Osteoblast (primary cell): ENCODE measurements around the gene RNLS. TPM values are rescaled to one million over a fixed set of nuclear protein-coding genes. Genes with fewer than 3 reads are reported as not detected.

Experiments
- DNase-seq: peaks from one replicate; pipeline ENCODE4 v3.0.0; 2011; ENCODE audit warnings: low spot score, mixed read lengths; ENCODE audit not compliant: insufficient read length; ENCODE audit errors: missing footprints
- H2AFZ ChIP-seq: 2 replicates; pipeline ENCODE4 v1.6.0; 2011; ENCODE audit warnings: mild to moderate bottlenecking, low read length
- H3K27ac ChIP-seq: 2 replicates; pipeline ENCODE4 v1.5.1; 2011; ENCODE audit warnings: mild to moderate bottlenecking, low read depth, low read length, moderate library complexity
- H3K27me3 ChIP-seq: 2 replicates; pipeline ENCODE4 v1.6.0; 2012; ENCODE audit warnings: mild to moderate bottlenecking, control low read depth, inconsistent platforms, low read length, moderate library complexity; ENCODE audit not compliant: insufficient read depth
- H3K36me3 ChIP-seq: 2 replicates; pipeline ENCODE4 v1.5.1; 2011; ENCODE audit warnings: mild to moderate bottlenecking, low read length, control low read depth, moderate library complexity; ENCODE audit not compliant: insufficient read depth
- H3K4me1 ChIP-seq: 2 replicates; pipeline ENCODE4 v1.5.1; 2011; ENCODE audit warnings: mild to moderate bottlenecking, low read length, control low read depth, moderate library complexity; ENCODE audit not compliant: insufficient read depth
- H3K4me2 ChIP-seq: 2 replicates; pipeline ENCODE4 v1.6.0; 2011; ENCODE audit warnings: mild to moderate bottlenecking, low read length; ENCODE audit not compliant: insufficient read depth
- H3K4me3 ChIP-seq: fragments of 200-600 bp; sonication (generic); 3 replicates; pipeline ENCODE4 v1.5.1; 2012; ENCODE audit warnings: mild to moderate bottlenecking, low read length, inconsistent platforms; ENCODE audit not compliant: insufficient read depth
- H3K79me2 ChIP-seq: 2 replicates; pipeline ENCODE4 v1.6.0; 2012; ENCODE audit warnings: mild to moderate bottlenecking, low read length, control low read depth, inconsistent platforms; ENCODE audit not compliant: insufficient read depth
- H3K9me3 ChIP-seq: 2 replicates; pipeline ENCODE4 v1.5.1; 2011; ENCODE audit warnings: low read depth, low read length, control low read depth
- H4K20me1 ChIP-seq: 2 replicates; pipeline ENCODE4 v1.6.0; 2012; ENCODE audit warnings: mild to moderate bottlenecking, low read length, control low read depth; ENCODE audit not compliant: insufficient read depth
- total RNA-seq: library from RNA; depleted of rRNA; stranded (reverse); fragments of >200 nt; gene quantifications from 2 replicates; pipeline ENCODE4 v1.2.3, GENCODE V29; 2012
- TF ChIP-seq, protein P1 (sequence below): IDR thresholded peaks from 2 replicates; pipeline ENCODE4 v1.5.1; 2011; ENCODE audit warnings: mild to moderate bottlenecking, low read depth, low read length, moderate library complexity; ENCODE audit errors: extremely low read depth

RNLS gene
- total RNA-seq, 1 donor, result 22.4 TPM

DNA sequence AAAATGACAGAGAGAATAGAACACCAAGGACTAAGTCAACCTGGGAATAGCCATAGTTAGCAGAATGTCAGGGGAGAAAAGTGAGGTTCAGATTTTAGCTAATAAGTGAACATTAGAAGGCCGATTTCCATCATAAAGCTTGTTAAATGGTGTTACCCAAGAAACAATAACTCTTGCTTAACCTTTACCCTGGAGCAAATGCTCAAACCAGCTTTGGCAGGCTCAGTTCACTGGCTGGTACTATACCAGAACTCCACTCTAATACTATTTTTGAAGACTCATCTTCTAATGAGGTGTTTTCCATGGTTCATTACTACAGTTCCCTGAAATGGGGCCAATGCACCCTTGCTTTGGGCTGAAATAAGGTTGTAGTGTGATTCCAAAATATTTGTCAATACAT, 61.3 kb downstream of the RNLS start:
- Histone ChIP-seq H3K9me3 (no peaks in the 10 kb centered on the region), H3K36me3 (no peaks in the 10 kb centered on the region), H3K4me2 (no peak overlapping the region), H3K27me3 (no peaks in the 10 kb centered on the region), H3K4me1 (peaks cover 18% of the 10 kb centered on the region), H4K20me1 (no peaks in the 10 kb centered on the region), H3K4me3 (no peak overlapping the region), H3K27ac (no peak overlapping the region), H2AFZ (no peak overlapping the region), H3K79me2 (no peaks in the 10 kb centered on the region)
- TF ChIP-seq, protein P1, sequence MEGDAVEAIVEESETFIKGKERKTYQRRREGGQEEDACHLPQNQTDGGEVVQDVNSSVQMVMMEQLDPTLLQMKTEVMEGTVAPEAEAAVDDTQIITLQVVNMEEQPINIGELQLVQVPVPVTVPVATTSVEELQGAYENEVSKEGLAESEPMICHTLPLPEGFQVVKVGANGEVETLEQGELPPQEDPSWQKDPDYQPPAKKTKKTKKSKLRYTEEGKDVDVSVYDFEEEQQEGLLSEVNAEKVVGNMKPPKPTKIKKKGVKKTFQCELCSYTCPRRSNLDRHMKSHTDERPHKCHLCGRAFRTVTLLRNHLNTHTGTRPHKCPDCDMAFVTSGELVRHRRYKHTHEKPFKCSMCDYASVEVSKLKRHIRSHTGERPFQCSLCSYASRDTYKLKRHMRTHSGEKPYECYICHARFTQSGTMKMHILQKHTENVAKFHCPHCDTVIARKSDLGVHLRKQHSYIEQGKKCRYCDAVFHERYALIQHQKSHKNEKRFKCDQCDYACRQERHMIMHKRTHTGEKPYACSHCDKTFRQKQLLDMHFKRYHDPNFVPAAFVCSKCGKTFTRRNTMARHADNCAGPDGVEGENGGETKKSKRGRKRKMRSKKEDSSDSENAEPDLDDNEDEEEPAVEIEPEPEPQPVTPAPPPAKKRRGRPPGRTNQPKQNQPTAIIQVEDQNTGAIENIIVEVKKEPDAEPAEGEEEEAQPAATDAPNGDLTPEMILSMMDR, result no peak
- DNase-seq, result no peak

DNA sequence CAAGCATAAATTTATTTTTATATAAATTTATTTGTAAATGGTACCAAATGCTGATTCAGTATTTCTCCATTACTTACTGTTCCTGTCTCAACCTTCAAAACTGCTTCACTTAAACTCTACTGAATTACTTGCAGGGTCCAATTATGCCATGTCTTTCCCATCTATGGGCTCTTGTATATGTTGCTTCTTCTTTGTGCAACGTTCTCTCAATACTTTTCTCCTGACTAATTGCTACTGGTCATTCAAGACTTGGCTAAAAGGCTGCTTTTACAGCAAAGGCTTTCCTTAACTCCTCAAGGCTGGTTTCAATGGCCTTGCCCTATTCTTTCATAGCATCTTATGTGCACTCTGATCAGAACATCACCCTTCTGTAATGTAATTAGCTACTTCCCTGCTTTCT, 67.9 kb downstream of the RNLS start:
- Histone ChIP-seq H3K9me3 (no peaks in the 10 kb centered on the region), H3K4me2 (no peak overlapping the region), H3K4me3 (no peak overlapping the region), H3K79me2 (no peaks in the 10 kb centered on the region), H3K27me3 (no peaks in the 10 kb centered on the region), H4K20me1 (no peaks in the 10 kb centered on the region), H3K36me3 (no peaks in the 10 kb centered on the region), H3K4me1 (no peaks in the 10 kb centered on the region), H3K27ac (no peak overlapping the region), H2AFZ (no peak overlapping the region)
- no peak for DNase-seq
- TF ChIP-seq, protein P1, result no peak

DNA sequence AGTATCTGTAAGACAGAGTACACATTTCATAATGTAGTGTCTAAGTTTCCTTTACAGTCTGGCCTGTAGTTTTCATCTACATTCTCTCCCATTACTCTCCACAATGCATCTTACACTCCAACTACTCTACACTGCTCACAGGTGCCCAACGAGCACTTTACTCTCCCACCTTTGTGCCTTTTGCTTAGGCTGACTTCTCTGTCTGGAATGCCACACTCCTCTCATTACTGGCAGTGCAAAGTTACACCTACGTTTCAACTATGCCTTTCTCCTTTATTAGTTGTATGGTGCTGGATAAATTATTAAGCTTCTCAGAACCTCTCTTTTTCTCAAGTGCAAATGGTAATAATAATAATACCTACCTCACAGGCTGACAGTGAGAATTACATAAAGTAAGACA, 70.5 kb downstream of the RNLS start:
- Histone ChIP-seq H2AFZ (no peak overlapping the region), H3K36me3 (no peaks in the 10 kb centered on the region), H3K4me2 (no peak overlapping the region), H4K20me1 (no peaks in the 10 kb centered on the region), H3K4me3 (no peak overlapping the region), H3K27ac (no peak overlapping the region), H3K79me2 (no peaks in the 10 kb centered on the region), H3K27me3 (no peaks in the 10 kb centered on the region), H3K4me1 (no peaks in the 10 kb centered on the region), H3K9me3 (no peaks in the 10 kb centered on the region)
- TF ChIP-seq, protein P1, result no peak
- no peak for DNase-seq

DNA sequence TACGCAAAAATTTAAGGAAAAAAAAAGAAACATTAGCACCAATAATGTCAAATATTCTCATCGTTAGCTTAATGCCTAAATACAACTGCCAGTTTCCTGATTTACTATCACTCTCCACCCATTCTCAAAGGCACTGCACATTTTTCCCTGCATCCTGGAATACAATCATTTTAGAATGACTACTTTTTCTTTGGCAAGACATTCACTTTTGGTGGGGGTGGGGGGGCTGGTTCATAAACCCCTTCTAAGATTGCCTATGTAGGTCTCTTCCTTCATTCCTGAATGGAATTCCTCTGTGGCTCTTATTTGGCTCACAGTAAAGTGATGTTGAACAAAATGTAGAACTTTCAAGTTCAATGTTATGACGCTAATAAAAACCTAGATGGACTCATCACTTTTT, 74.3 kb downstream of the RNLS start:
- Histone ChIP-seq H4K20me1 (no peaks in the 10 kb centered on the region), H3K4me2 (no peak overlapping the region), H3K27ac (no peak overlapping the region), H3K4me1 (no peaks in the 10 kb centered on the region), H3K79me2 (no peaks in the 10 kb centered on the region), H3K27me3 (no peaks in the 10 kb centered on the region), H2AFZ (no peak overlapping the region), H3K9me3 (no peaks in the 10 kb centered on the region), H3K4me3 (no peak overlapping the region), H3K36me3 (no peaks in the 10 kb centered on the region)
- TF ChIP-seq, protein P1, result no peak
- no peak for DNase-seq
